ENCODE measurements around the gene PKHD1. TPM values are rescaled to one million over a fixed set of nuclear protein-coding genes. Genes with fewer than 3 reads are reported as not detected.
A peak's percentile ranks its signal among the peaks of the same experiment; 100 is the strongest.

Gene PKHD1
- total RNA-seq, 2 donors from 2014 or later = not detected

DNA sequence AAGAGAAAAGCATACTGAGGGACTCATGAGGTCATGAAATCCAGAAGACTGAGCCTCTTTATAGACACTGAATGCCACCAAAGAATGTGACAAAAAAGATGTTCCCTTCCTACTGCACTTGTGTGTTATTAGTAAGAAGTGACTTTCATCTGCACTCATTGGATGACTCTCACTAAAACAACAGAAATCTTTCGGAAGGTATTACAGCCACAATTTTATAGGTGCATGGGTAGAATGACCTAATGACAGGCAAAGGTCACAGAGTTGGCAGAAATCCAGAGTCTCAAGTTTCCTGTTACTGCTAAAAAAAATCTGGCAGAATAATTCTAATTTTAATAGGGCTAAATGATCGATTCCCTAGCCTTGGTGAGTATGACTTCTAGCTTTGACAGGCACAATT lies 13.3 kb downstream of the PKHD1 start:
- no peaks in the 10 kb centered on the region for H3K4me1 ChIP-seq
- no peak overlapping the region for H3K4me3 ChIP-seq
- no peak overlapping the region for H3K27ac ChIP-seq
- DNase-seq (ENCODE audit: low spot score) = no peak
- TF ChIP-seq CTCF (IDR thresholded peaks at IDR 0.05) = no peak
- no peaks in the 10 kb centered on the region for H3K36me3 ChIP-seq
- no peaks in the 10 kb centered on the region for H3K9me3 ChIP-seq
- no peaks in the 10 kb centered on the region for H3K27me3 ChIP-seq

- no peak for TF ChIP-seq CTCF (IDR thresholded peaks at IDR 0.05)
- no peaks in the 10 kb centered on the region for H3K4me1 ChIP-seq
- no peak for DNase-seq (ENCODE audit: low spot score)
- no peaks in the 10 kb centered on the region for H3K36me3 ChIP-seq
- H3K4me3 ChIP-seq = no peak overlapping the region
- no peaks in the 10 kb centered on the region for H3K9me3 ChIP-seq
- H3K27ac ChIP-seq = no peak overlapping the region
- H3K27me3 ChIP-seq = no peaks in the 10 kb centered on the region
These were observed 21.8 kb downstream of the PKHD1 start for GRCh38 chr6:52065621-52066020.

- Histone ChIP-seq H3K27ac (no peak overlapping the region), H3K9me3 (no peaks in the 10 kb centered on the region), H3K4me3 (no peak overlapping the region), H3K4me1 (no peaks in the 10 kb centered on the region), H3K36me3 (no peaks in the 10 kb centered on the region), H3K27me3 (no peaks in the 10 kb centered on the region)
- DNase-seq (ENCODE audit: low spot score) = no peak
- peak in 1 of 2 donors; percentile 55 for TF ChIP-seq CTCF (IDR thresholded peaks at IDR 0.05)
These were observed 23.6 kb downstream of the PKHD1 start for GRCh38 chr6:52063584-52064344.

- Histone ChIP-seq H3K36me3 (no peaks in the 10 kb centered on the region), H3K9me3 (no peaks in the 10 kb centered on the region), H3K4me1 (no peaks in the 10 kb centered on the region), H3K27ac (no peak overlapping the region), H3K4me3 (no peak overlapping the region), H3K27me3 (no peaks in the 10 kb centered on the region)
- no peak for TF ChIP-seq CTCF (IDR thresholded peaks at IDR 0.05)
- no peak for DNase-seq (ENCODE audit: low spot score)
These were observed 25.9 kb downstream of the PKHD1 start for GRCh38 chr6:52061481-52061880.

- H3K4me3 ChIP-seq = no peak overlapping the region
- TF ChIP-seq CTCF (IDR thresholded peaks at IDR 0.05) = no peak
- no peaks in the 10 kb centered on the region for H3K4me1 ChIP-seq
- H3K27ac ChIP-seq = no peak overlapping the region
- DNase-seq (ENCODE audit: low spot score) = no peak
- H3K9me3 ChIP-seq = no peaks in the 10 kb centered on the region
- no peaks in the 10 kb centered on the region for H3K27me3 ChIP-seq
- no peaks in the 10 kb centered on the region for H3K36me3 ChIP-seq
These were observed 27.6 kb downstream of the PKHD1 start for GRCh38 chr6:52059821-52060220.

DNA sequence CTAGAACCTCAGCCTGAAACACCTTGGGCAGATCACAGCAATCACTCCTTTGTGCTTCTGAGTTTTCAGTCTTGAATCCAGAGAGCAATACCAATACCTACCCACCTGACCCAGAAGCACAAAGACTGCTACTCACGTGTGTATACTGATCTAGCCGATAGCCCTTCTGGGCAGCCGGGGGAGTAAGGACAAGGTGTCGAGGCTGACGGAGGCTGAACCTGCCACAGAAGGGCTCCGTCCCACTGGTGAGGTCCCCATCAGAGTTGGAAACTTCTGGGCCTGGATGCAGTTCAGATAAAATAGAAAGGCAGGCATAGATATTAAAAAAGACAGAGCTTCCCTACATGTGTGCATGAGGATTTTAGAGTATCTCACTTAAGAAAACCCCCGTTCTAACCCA lies 32.0 kb downstream of the PKHD1 start:
- Histone ChIP-seq H3K9me3 (no peaks in the 10 kb centered on the region), H3K27ac (no peak overlapping the region), H3K36me3 (no peaks in the 10 kb centered on the region), H3K4me3 (no peak overlapping the region), H3K27me3 (no peaks in the 10 kb centered on the region), H3K4me1 (no peaks in the 10 kb centered on the region)
- TF ChIP-seq CTCF (IDR thresholded peaks at IDR 0.05) = no peak
- DNase-seq (ENCODE audit: low spot score) = no peak

Measured in right atrium auricular region (tissue), 2 donors.